AG04449 (cell line): ENCODE results near the gene KRT28.

ENCODE experiments used
- CTCF ChIA-PET: fragments of 350-600 bp; formaldehyde crosslinking; extraction: SDS; loops from one replicate; lab custom pipeline; 2021; ENCODE audit warnings: antibody characterized with exemption; lab: Yijun Ruan, JAX
- POLR2A ChIA-PET: fragments of 400-600, 350-600 bp; formaldehyde crosslinking; extraction: SDS; loops from one replicate; lab custom pipeline; 2020; ENCODE audit warnings: antibody characterized with exemption, inconsistent platforms; lab: Yijun Ruan, JAX
- DNase-seq: peaks from one replicate; pipeline ENCODE4 v3.0.0-alpha.2; 2010; ENCODE audit warnings: low read depth, low spot score
- H3K4me3 ChIP-seq: 2 replicates; pipeline ENCODE4 v1.5.1; 2011; ENCODE audit warnings: low read depth, mild to moderate bottlenecking, control low read depth, low read length
- TF ChIP-seq, protein P1 (sequence below): IDR thresholded peaks from one replicate; pipeline ENCODE4 v1.5.1; 2011; ENCODE audit warnings: mild to moderate bottlenecking, moderate library complexity, low read length, control low read depth, inconsistent platforms; ENCODE audit not compliant: insufficient read depth; ENCODE audit errors: missing control alignments

Gene KRT28

DNA sequence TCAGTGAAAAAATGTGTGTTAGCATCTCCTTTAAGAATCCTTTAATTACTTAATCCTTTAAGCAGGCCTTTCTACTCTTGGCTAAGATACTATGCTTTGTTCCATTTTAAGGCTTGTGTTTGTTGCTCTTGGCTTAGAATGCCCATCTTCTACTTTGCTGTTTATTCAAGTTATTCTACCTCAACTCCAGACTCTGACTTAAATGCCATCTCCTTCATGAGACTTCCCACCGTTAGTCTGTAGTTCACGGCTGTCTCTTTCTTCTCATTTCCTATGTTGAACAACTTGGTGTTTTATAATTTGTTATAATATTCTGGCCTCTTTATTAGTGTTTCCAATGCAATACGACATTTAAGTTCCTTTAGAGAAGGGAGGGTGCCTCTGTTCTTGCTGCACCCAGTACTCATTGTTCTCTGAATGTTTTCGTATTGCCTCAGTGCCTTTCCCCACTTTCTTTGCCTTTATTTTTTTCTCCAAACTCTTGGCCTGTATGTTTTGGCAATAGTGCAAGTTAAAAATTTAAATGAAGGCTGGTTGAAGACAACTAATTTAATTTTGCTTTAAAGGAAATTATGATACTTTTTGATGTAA is 28.8 kb upstream of the KRT28 start:
- ChIA-PET CTCF (interaction anchor here (0.7 to 1.5 kb wide), 3 partner anchors 10 to 835 kb away, joined by 3 to 4 read pairs (median 3); no protein-coding TSS in a partner anchor), POLR2A (interaction anchor here (0.6 to 1.5 kb wide), 2 partner anchors 10 to 425 kb away, joined by 3 to 4 read pairs; no protein-coding TSS in a partner anchor)
- no peak for DNase-seq
- TF ChIP-seq, protein P1, sequence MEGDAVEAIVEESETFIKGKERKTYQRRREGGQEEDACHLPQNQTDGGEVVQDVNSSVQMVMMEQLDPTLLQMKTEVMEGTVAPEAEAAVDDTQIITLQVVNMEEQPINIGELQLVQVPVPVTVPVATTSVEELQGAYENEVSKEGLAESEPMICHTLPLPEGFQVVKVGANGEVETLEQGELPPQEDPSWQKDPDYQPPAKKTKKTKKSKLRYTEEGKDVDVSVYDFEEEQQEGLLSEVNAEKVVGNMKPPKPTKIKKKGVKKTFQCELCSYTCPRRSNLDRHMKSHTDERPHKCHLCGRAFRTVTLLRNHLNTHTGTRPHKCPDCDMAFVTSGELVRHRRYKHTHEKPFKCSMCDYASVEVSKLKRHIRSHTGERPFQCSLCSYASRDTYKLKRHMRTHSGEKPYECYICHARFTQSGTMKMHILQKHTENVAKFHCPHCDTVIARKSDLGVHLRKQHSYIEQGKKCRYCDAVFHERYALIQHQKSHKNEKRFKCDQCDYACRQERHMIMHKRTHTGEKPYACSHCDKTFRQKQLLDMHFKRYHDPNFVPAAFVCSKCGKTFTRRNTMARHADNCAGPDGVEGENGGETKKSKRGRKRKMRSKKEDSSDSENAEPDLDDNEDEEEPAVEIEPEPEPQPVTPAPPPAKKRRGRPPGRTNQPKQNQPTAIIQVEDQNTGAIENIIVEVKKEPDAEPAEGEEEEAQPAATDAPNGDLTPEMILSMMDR = no peak
- H3K4me3 ChIP-seq = no peak overlapping the region

DNA sequence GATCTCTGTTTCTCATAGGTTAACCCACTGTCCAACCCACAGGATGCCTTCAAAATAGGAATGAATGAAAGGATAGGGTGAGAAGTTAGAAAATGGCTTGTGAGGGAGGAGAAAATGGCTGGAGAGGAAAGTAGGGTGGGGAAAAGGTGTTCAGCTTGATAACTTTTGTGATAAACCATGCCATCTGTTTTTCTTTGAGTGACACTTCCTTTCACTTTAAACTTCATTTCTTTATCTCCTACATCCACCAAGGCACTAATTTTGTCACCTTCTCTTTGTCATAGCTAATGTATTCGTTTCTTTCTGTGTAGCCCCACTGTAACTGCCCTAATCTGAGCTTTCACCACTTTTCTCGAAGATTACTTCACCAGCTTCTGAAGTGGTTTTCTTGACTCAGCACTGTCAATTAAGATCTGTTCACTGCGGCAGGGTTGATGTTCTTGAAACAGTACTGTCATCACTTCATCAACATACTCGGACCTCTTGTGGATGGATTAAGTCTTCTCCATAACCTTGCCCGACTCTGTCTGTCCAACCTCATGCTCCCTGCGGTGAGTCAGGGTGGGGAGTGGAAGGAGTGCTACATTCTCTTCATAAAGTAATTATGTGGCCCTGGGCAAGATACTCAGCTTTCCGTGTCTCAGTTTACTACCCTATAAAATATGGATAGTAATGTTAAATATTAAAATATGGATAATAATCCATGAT is 28.1 kb upstream of the KRT28 start:
- no peak overlapping the region for H3K4me3 ChIP-seq
- POLR2A ChIA-PET = interaction anchor here (0.6 to 1.5 kb wide), 2 partner anchors 9 to 425 kb away, joined by 3 to 4 read pairs; no protein-coding TSS in a partner anchor
- CTCF ChIA-PET = interaction anchor here (0.9 to 1.5 kb wide), 5 partner anchors 9 to 835 kb away, joined by 3 to 4 read pairs (median 3); no protein-coding TSS in a partner anchor
- DNase-seq = no peak
- TF ChIP-seq, protein P1 = no peak

DNA sequence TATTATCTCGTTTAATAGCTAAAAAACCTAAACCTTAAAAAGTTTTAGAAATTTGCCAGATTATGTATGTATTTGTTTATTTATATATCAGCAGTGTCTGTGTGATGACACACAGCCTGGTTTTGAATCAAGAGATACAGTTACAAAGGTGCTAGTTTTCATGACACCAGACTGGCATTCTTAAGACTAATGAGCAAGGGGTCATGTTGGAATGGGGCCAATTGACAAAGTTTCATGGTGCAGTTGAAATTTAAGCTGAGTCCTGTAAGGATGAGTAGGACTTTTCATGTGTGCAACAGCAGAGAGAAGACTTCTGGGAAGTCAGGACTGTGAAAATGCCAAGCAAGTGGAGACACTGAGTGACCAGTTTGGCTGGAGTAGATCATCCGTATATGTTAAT is 25.8 kb upstream of the KRT28 start:
- DNase-seq = no peak
- POLR2A ChIA-PET = no interaction called here
- TF ChIP-seq, protein P1 = no peak
- CTCF ChIA-PET = interaction anchor here (1.3 to 3.3 kb wide), 4 partner anchors 22 to 840 kb away, joined by 5 to 14 read pairs (median 8); no protein-coding TSS in a partner anchor
- H3K4me3 ChIP-seq = no peak overlapping the region

DNA sequence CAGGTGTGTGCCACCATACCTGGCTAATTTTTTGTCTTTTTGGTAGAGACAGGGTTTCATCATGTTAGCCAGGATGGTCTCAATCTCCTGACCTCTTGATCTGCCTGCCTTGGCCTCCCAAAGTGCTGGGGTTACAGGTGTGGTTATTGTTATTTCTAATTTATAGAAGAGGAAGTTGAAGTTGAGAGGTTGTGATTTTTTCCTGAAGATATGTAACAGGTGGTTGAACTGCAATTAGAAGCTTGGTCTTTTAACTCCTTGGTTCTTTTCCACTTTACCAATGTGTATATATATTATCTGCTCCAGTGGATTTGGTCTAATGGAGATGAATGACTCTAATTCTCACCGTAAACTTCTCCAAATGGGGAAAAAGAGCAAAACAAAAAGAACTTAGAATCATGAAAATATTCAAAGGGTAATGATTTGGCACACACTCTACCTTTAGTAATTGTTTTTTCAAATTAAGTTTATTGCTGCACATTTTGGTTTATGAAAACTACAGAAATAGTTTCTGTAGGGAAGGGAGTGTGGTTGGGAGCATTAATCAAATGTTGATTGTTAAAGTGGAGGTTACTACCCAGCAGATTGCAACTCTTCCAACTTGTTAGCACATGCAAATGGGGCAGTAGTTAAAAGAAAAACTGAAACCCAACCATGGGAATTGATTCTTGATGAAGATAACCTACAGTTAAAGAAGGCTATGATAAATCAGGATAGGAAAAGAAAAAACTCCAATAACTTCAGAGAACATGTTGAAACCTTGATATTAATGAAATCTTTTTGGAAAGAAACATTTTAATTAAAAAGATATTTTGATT is 24.5 kb upstream of the KRT28 start:
- no peak overlapping the region for H3K4me3 ChIP-seq
- POLR2A ChIA-PET = interaction anchor here (1.1 kb wide), 1 partner anchor 865 kb away, joined by 3 read pairs; the partner anchor contains the start of gene EIF1
- DNase-seq = no peak
- CTCF ChIA-PET = interaction anchor here (1.3 to 3.3 kb wide), 5 partner anchors 8 to 841 kb away, joined by 3 to 14 read pairs (median 5); no protein-coding TSS in a partner anchor
- TF ChIP-seq, protein P1 = no peak

DNA sequence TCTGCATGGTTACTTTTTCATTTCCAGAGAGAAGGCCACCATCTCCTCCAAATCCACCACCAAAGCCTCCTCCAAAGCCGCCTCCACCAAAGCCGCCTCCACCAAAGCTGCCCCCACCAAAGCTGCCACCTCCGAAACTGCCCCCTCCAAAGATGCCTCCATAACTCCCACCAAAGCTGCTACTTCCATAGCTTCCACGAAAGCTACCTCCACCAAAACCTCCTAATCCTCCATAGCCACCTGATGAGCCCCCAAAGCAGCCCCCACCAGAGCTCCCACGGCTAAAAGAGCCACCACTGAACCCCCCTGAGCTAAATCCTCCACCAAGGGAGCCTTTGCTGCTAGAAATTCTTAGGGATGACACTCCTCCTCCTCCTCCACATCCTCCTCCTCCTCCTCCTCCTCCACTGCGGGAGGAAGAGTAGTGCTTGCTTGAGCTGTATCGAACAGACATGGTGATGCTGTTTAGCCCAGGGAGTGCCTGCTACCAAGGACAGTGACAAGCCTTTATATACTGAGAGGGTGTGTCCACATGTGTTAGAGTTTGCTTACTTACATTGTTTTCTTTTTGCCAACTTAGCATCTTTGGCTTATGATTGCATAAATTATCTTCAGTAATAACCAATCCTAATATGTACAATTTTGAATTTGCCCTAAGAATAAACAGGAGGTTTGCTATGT is 22.5 kb upstream of the KRT28 start, which contains the start of gene KRT10:
Gene KRT10, minus strand, starts transcription at position 483 of the 681 bp plus-strand sequence. Its CDS starts 29 bp downstream, at position 454.
- POLR2A ChIA-PET = interaction anchor here (0.6 kb wide), 1 partner anchor 594 kb away, joined by 3 read pairs; no protein-coding TSS in a partner anchor
- CTCF ChIA-PET = interaction anchor here (1.1 to 1.4 kb wide), 3 partner anchors 19 to 843 kb away, joined by 3 to 8 read pairs (median 4); no protein-coding TSS in a partner anchor
- no peak within 1 kb of the TSS for H3K4me3 ChIP-seq
- TF ChIP-seq, protein P1 = no peak
- no peak for DNase-seq
